GM19193 (cell line): Measurements from ENCODE around the gene SURF6.

Experiments
- POLR2A ChIP-seq: IDR thresholded peaks from 4 replicates; pipeline ENCODE4 v1.6.1; 2011; ENCODE audit not compliant: insufficient read depth, insufficient read length; ENCODE audit errors: extremely low read depth

SURF6 gene

GRCh38 chr9:133356391-133357091 lies 20.6 kb upstream of the SURF6 start, which contains the start of the genes SURF1 and SURF2:
SURF1 (minus strand) TSS chr9:133356487; CDS start chr9:133356453, 34 bp downstream.
SURF2 (plus strand) TSS chr9:133356550; CDS start chr9:133356593, 43 bp downstream.
- peak; percentile 85 for TF ChIP-seq POLR2A

- no peak for TF ChIP-seq POLR2A
These were observed 19.9 kb upstream of the SURF6 start for GRCh38 chr9:133355881-133356357.

- TF ChIP-seq POLR2A = no peak
These were observed 18.8 kb upstream of the SURF6 start for GRCh38 chr9:133354766-133355165.

DNA sequence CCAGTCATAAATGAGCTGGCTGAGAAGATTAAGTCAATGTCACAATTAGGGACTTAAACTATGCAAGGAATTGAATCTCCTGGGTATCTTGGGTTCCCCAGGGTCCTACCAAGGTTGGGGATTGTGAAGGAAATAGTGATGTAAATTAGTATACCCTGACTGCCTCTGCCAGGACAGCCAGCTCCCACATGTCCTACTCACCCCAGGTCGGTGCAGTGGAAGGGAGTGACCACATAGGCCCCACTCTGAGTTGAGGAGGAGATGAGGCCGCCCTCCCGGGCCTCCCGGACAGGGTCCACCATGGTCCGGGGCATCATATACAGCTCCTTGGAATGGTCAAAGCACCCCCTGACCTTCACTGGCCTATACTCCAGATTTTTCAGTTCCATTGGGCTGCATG lies 17.6 kb upstream of the SURF6 start:
- TF ChIP-seq POLR2A = no peak

- TF ChIP-seq POLR2A = peak; percentile 40
These were observed 16.8 kb upstream of the SURF6 start for GRCh38 chr9:133352635-133353340.

- TF ChIP-seq POLR2A = peak; percentile 54
These were observed 16.1 kb upstream of the SURF6 start for GRCh38 chr9:133351908-133352634.

DNA sequence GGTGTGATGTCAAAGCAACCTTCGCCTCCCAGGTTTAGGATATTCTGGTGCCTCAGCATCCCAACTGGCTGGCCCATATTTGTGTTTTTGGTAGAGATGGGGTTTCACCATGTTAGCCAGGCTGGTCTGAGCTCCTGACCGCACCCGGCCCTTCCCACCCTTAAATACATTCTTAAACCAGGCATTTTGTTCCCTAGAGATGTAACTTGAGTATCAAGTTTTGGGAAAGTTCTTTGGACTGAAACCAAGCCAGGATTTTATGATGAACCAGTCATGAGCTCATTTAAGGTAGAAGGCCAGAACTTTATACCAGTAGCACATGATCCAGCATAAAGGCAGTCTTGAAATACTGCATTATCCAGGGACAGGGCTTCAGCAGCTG lies 15.5 kb upstream of the SURF6 start:
- TF ChIP-seq POLR2A = no peak

GRCh38 chr9:133349965-133350616 lies 14.1 kb upstream of the SURF6 start:
- TF ChIP-seq POLR2A = no peak

- TF ChIP-seq POLR2A = no peak
These were observed 13.0 kb upstream of the SURF6 start for GRCh38 chr9:133348718-133349573.

GRCh38 chr9:133347985-133348717 lies 12.2 kb upstream of the SURF6 start, which contains the start of the genes MED22 and RPL7A:
MED22 (minus strand) TSS chr9:133348131; CDS start chr9:133346662, 1,469 bp downstream.
RPL7A (plus strand) TSS chr9:133348218; CDS start chr9:133348244, 26 bp downstream.
- TF ChIP-seq POLR2A = peak; percentile 99

GRCh38 chr9:133347515-133347984 lies 11.6 kb upstream of the SURF6 start:
- TF ChIP-seq POLR2A = no peak

DNA sequence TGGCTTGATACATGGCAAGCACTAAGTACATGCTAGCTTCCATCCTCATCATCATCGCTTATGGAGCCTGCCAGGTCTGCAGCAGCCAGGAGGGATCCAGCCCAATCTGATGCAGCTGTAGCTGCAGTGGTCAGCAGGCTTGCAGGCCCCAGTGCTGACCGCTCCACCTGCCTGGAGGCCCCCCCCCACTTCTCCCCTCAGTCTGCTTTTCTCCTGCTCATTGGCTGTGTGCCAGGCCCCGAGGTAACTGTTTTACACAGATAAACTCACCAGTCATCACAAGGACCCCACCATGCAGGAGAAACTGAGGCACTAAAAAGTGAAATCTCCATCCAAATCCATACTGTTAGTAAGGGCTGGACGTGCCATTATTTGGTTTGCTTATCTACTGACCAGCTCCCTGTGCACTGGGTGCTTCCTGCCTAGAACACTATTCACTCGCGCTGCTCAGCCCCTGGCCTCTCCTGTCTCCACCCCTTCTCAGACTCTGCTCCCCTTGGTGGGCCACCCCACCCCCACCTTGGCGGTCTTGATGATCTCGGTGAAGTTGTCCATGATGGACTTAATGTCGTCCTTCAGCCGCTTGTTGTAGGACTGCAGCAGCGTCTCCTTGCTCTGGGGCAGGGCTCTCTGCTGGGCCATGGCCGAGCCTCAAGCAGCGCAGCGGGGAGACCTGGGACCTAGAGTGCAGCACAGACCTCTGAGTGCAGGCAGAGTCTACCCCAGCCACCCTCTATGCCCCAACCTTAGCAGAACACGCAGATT lies 10.2 kb upstream of the SURF6 start:
- TF ChIP-seq POLR2A = no peak
